Stimulated activated CD8-positive, alpha-beta memory T cell treated with anti-CD3 and anti-CD28 coated beads, Interleukin-12 subunit alpha, Interleukin-12 subunit beta, amount 100 ng/mL, for 4 hours (primary cell): Measurements from ENCODE around the gene XYLT1.
"Not testable (repeated sequence)": the region's sequence is repeated elsewhere in the genome, so short reads cannot be mapped to it uniquely, and the experiment has no call there.

ENCODE experiments used
- DNase-seq: peaks from one replicate; pipeline ENCODE4 v3.0.0-alpha.2; 2020; ENCODE audit warnings: low read depth

Gene XYLT1

DNA sequence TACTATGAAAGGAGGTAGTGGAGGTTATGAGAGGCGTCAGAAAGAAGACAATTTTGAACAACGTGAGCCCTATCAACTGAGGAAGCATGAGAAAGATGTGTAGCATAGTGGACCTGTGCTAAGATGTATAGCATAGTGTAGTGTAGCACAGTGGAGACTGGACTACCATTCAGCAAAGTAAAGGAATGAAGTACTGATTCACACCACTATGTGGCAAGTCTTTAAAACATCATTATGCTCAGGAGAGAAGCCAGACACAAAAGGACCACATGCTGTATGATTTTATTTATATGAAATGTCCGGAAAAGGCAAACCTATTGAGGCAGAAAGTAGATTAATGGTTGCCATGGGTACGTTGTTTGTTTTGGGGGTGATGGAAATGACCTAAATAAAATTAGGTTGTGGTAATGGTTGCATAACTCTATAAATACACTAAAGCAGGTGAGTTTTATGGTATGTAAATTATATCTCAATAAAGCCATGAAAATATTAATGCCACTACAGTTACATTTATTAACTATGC lies 20.4 kb upstream of the XYLT1 start:
- no peak for DNase-seq

DNA sequence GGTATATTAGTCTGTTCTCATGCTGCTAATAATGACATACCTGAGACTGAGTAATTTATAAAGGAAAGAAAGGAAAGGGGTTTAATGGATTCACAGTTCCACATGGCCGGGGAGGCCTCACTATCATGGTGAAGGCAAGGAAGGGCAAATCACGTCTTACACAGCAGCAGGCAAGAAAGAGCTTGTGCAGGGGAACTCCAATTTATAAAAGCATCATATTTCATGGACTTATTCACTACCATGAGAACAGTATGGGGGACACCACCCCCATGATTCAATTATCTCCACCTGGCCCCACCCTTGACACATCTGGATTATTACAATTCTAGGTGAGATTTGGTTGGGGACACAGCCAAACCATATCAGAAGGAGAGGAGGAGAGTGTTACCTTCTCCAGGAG lies 17.7 kb upstream of the XYLT1 start:
- DNase-seq, result no peak

DNA sequence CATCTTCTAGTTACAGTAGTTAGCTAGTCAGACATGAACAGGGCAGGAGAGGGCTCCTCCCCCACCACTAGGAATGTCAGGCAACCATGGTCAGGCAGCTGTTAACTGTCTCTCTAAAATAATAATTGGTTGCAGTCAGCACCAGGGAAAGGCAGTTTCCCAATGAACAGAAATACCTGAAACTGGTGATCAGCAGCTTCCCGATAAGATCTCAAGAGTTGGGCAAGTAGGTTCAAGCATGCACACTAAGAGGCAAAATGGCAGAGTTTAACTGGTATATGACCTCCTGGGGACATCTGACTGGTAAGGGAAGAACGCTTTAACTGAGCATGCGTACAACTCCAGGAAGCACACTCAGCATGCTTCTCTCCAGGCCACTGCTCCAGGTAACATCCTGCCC lies 12.6 kb upstream of the XYLT1 start:
- no peak for DNase-seq

DNA sequence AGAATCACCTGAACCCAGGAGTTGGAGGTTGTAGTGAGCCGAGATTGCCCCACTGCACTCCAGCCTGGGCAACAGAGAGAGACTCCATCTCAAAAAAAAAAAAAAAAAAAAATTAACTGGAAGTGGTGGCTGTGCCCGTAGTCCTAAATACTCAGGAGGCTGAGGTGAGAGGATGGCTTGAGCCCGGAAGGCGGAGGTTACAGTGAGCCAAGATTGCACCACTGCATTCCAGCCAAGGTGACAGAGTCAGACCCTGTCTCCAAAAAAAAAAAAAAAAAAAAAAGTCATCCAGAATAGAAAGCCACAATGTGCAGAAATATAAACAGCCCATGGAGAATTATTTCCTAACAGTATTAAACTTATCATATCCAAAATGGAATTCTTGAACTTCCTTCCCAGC lies 11.6 kb upstream of the XYLT1 start:
- DNase-seq, result not testable (repeated sequence)

DNA sequence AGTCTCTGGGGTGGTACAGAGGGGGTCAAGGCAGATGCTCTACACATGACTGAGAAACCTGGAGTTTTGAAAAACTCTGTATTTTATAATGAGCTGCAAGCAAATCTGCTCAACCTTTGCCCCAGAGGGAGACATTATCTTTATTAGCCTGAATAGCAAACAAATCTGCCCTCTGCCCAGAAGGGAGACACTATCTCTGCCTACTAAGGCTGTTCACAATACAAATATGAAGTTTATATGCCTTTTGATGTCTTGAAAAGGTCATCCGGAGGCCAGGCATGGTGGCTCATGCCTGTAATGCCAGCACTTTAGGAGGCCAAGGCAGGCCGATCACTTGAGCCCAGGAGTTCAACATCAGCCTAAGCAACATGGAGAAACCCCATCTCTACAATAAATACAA lies 11.0 kb upstream of the XYLT1 start:
- DNase-seq, result no peak

DNA sequence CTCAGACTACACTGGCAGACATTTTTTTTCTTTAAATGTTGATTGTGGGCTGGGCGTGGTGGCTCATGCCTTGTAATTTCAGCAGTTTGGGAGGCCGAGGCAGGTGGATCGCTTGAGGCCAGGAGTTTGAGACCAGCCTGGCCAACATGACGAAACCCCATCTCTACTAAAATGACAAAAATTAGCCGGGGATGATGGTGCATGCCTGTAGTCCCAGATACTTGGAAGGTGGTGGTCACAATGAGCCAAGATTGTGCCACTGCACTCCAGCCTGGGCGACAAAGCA lies 6.4 kb upstream of the XYLT1 start:
- not testable (repeated sequence) for DNase-seq

DNA sequence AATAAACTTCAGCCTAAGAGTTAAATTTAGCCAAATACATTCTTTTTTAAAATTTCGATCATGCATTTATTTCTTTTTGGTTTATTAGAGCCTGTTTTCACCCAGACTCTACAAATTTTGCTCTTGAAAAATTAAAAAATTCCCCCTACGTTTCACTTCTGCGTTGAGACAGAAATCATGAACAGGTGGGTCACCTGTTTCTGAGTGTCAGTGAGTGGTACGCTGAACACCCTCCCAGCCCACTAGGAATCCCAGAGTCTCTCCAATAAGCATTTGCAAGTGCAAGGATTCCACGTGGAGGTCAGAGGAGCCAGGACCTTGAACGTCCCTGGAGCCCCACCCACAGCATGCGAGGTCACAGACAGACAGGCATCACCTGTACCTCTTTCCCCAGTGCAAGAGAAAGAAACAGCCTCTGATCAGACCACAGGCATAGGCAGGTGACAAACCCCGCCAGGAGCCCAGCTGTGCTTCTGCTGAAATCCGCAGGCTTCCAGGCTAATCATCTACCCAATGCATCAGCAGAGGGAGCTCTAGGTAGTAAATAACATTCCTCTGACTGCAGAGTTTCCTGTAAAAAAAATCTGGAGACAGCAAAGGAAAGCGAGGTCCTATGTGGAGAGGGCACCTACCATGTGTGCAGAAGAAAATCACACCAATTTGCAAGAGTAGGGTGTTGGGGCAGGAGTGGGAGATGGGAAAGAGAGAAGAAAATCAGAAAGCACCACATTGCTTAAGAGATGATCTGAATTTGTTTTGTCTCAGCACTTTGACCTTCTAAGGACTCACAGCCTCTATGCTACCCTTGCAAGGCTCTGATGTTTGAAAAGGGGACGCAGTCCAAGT lies 5.9 kb upstream of the XYLT1 start:
- DNase-seq, result no peak

DNA sequence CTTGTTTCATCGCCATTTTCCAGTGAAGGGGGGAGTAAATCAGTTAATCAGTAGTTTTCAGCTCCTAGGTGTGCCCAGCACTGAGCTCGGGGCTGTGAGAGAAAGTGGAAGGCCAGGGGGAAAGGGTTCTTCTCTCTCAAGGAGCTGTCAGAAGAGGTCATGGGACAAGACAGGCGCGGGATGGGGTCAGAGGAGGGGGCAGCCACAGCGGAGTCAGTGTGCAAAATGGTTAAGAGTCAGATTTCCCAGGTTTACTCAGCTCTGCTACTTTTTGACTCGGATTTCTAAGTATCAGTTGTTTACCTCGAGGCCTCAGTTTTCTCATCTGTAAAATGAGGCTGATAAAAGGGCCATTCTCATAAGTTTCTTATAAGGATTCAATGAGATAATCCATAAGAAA lies 4.3 kb upstream of the XYLT1 start:
- DNase-seq, result no peak

DNA sequence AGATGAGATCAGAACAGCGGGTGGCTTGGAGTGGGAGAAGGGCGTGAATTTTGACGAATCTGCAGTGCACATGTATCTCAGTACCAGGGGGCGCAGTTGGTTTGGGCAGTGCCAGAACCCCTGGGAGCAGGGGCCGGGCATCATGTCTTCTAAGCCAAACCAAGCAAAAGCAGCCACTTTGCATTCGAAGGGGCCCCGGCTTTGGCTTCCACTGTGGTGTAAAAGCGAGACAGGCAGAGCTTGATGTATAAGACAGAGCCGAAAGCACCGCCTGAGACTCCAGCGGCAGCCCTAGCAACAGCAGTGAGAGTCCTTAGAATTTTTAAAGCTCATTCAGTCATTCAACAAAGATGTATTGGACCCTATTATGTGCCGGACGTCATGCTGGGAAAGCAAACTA lies 3.8 kb upstream of the XYLT1 start:
- no peak for DNase-seq

DNA sequence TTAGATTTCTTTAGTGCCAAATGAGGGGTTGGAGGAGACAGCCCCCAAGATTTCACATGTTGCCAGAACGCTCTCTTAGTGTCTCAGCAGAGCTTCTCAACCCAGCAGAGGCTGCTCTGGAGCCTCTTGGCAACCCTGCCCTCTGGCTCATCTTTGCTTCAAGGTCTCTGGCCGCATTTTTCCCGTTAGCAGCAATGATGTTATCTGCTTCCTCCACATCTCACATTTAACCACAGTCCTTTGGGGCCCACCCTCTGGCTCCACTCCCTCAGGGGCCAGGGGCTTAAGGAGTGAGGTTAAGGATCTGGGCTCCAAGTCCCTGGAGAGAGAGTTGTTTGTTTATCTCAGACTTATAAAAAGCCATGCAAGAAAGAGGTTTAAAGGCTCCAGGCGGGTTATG lies 3.3 kb upstream of the XYLT1 start:
- no peak for DNase-seq

DNA sequence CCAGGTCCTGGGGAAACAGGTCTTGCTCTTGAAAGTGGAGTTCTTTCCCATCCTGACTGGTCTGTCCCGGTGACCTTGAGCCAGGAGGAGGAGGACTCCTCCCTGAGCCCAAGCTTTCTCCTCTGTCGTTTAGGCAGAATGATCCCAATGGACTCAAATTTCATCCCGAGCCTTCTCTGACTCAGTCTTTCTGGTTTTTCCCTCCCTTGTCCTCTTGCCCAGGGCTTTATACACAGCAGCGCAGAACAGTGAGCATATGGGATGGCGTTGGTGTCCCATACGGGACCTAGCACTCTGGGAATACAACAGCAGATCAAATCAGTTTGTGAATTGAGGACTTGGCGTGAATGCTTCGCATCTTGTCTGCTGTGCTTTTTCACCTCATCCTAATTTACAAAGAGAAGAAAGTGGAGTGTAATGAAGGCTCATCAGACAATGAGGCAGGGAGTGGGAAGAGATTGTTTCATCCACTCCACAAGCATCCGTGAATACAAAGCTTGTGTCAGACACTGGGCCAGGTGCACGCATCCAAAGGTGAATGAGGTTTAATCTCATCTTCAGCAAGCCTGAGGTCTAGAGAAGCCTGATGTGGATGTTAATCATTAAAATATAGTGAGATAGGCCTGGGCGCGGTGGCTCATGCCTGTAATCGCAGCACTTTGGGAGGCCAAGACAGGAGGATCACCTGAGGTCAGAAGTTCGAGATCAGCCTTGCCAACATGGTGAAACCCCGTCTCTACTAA lies 1.1 kb upstream of the XYLT1 start:
- DNase-seq, result no peak

DNA sequence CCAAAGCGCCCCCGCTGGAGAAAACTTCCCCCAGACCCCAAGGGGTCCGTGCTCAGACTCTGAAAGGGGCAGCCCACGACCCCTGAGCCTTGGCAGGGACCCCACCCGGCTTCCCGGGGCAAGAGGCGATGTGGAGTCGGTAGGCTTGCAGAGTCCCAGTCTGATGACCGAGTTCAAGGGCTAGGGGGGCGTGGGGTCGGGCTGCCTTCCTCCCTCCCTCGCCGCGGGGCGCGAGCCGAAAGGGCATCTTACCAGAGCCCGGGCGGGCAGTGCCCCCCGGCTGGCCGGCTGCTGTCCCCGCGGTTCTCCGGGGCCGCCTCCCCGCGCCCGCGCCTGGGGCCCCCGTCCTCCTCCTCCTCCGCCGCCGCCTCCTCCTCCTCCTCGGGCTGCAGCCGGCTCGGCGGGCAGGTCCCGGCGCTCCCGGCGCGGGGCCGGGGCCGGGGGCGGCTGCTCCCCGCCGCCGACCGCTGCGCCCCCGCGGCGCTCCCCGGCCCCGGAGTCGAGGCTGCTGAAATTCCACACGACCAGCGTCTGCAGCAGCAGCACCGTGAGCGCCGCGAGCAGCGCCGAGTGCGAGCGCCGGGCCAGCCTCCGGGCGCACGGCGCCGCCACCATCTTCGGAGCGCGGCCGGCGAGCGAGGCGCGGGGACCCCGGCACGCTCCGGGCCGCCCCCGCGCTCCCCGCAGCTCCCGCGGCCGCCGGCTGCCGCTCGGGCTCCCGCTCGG lies 415 bp downstream of the XYLT1 start:
- DNase-seq, result no peak

DNA sequence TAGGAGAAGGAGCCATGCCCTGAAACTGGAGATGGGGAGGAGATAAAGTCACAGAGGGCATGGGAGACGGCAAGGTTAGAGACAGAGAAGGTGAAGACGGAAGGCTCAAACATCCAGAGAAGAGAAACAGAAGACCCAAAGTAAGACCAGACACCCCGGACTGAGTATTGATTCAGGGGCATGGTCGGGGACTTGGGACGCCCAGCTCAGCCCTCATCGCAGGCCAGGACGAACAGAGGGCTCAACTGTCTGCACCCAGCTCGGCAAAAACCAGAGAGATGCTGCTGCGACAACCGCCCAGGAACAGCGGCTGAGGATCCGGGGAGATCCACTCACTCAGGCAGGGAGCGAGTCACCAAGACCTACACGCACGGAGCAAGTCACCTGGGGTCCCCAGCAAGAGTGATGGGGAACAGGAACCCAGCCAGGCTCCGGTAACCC lies 999 bp downstream of the XYLT1 start:
- no peak for DNase-seq

DNA sequence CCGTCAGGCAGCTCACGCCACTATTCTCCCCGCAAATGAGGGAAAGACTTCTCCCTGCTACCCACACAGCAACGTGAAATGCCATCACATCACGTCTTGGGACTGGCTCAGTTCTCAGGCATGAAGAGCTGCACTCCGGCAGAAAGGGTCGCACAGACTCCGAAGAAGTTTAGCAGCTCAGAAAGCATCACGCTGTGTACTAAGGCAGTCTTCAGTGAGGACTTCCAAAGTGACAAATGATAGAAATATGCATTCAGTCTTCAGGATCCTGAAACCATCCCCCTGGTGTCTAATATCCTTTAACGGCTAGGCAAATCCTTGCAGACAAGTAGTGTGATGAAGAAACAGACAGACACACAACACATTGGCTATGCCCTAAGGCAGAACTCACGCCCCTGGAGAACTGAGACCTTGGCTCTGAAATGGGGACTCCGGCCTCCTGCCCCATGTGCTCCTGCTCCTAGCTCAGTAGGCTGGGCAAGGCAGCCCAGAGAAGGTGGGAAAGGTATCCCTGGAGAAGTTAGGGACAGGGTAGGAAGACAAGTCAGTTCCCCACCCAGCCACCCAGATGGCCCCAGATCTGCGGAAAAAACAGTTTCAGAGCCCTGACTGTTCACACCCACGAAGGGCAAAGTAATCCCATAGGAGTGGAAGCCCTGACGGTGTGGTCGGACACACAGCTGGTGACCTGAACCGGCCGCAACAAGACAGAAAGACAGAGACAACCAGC lies 1.6 kb downstream of the XYLT1 start:
- no peak for DNase-seq

DNA sequence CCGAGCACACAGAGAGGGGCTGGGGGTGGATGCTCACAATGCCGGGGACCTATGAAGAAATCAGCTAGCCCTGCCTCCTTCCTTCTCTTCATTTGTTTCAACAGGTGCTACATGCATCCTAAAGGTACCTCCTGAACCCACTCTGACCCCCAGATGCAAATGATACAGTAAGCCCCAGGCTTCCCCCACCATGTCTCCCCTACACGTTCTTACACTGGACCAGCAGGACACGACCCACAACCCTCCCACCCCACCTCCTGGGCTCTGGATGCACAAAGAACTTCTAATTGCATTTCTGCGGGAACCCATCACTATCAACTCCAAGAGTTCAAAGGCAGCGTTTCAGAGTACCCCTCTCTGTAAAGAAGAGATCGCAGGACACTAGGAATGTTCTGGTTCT lies 2.1 kb downstream of the XYLT1 start:
- DNase-seq, result no peak

DNA sequence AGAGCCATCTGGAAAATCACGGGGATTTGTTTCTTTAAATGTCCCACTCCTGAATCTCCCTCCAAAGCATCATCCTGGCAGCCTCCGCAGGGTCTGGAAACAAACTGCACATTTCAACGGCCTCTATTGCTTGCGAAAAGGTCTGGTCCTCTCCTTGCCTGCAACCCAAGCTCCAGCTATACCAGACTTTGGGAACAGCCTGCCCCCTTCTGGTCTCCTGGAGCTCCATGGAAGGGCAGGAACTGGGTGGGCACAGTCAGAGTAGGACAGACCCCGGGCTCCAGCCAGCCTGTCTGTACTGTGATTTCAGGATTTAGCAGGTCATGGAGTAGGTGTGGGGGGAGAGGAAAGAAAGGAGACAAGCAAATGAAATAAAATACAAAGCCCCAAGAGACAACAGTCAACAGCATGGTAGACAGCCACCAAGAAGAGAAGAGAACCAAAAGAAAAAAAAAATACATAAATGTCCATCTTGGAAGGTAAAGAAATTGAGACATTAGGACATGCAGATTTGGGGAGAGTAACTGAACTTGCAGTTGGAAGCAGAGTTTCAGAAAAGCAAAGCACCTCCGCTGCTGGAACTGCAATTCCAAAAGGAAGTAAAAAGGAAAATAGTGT lies 2.7 kb downstream of the XYLT1 start:
- no peak for DNase-seq

DNA sequence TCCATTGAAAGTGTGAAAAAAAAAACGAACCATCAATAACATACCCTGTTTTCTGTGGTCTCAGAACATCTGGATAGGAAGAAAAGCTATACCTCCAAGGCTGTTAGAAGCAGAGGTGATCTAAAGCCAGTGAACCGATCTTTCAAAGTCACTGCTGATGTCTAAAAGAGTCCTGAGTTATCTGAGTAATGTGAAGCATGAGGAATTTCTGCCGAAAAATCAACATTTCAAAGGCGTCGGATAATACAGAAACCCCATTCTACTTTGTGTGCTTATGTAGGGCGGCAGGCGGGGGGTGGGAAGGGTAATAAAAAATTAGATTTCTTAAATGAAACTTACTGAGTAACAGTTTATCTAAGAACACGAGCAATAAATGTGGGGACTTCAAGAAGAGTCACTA lies 3.9 kb downstream of the XYLT1 start:
- DNase-seq, result no peak

DNA sequence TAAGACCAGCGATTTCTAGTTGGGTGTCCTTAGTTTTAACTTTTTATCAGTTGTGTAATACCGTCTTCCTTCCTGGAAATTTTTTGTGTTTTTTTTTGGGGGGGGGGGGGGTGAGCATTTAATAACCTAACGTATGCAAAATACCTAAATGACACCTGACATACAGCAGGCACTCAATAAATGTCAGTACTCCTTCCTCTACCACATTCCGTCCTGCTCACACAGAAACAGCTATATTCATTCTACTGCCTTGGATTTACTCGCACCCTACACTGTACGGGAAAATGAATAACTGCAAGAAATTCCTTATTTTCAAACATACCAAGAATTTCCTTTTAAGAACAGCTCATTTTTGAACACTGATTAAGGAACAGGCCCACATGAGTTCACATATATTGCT lies 5.3 kb downstream of the XYLT1 start:
- DNase-seq, result no peak

DNA sequence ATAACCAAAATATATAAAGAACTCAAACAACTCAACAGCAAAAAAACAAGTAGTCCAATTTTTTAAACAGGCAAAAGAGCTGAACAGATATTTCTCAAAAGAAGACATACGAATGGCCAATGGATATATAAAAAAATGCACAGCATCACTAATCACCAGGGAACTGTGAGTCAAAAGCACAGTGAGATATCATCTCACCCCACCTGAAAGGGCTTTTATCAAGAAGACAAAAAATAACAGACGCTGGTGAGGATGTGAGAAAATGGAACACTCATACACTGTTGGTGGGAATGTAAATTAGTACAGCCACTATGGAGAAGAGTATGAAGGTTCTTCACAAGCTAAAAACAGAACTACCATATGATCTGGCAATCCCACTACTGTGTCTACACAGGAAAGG lies 7.4 kb downstream of the XYLT1 start:
- DNase-seq, result no peak

DNA sequence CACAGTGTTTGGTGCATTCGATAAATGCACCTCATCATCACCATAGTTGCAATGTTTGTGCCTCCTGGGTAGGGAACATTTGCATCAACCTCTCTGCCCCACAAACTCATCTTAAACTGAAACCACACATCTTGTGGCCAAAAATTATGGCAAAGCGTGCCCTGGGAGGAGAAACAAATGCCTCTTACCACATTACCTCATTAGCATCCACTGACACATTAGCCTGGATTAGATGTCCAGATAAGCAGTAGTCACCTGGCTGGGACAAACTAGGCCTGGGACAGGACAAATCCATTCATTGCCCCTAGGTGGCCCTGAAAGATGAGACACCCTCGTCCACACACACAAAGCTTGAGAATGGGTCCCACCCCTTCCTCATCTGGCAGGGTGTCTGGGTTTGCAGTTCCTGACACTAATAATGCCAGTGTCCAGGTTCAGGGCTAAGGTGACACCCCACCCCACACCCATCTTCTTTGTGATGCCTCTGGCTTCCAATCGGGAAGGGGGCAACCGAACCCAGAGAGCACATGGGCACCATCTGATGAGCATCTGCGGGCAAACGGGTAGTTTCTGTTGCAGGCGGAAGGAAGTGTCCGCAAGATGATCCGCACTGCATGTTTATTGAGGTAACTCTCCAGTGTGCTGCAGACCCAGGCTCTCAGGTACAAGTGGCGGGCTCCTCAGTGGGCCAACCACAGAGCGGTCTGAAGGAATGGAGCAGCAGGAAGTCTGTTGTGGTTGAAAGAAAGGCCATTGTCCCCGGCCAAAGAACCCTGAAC lies 8.6 kb downstream of the XYLT1 start:
- DNase-seq, result no peak

DNA sequence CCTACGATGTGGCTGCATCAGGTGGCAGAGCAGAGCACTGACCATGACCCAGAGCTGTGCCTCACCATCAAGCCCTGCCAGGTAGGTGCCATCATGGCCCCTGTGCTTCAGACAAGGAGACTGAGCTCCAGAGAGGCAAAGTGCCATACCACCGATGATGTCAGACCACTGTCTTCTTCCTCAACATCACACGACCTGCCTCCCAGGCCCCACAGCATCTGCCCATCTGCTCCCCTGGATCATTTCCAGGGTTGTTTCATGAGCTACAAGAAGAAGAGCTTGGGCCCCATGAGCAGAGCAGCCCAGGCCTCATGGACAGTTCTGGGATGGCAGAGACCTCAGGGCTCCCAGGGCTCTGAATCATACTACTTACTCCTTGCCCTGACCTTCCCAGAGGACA lies 9.9 kb downstream of the XYLT1 start:
- no peak for DNase-seq
